HG03159 (cell line): ENCODE results near the gene CACNA1E.

Experiments used
- ATAC-seq: cut with Tn5 transposase; IDR thresholded peaks from one replicate; pipeline ENCODE4 v1.9.1; 2021; ENCODE audit warnings: mild to moderate bottlenecking, moderate library complexity; ENCODE audit not compliant: unreplicated experiment

CACNA1E gene

DNA sequence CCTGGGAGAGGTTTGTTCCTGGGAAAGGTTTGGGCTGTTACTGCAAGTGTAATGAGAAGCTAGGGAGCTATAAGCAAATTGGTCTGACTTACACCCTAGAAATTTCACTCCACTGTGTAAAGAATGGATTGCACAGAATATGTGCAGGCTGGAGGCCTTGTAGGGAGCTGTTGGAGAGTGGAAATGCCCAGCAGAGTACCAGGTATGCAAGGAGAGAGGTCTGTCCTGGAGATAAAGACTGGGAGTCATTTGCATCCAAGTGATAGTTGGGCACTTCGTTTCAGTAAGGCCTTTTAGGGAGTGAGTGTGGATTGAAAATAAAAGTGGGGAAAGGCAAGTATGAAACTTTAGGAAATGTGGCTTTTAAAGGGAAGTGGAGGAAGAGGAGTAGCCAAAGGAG, 75.8 kb downstream of the CACNA1E start:
- ATAC-seq: no peak

DNA sequence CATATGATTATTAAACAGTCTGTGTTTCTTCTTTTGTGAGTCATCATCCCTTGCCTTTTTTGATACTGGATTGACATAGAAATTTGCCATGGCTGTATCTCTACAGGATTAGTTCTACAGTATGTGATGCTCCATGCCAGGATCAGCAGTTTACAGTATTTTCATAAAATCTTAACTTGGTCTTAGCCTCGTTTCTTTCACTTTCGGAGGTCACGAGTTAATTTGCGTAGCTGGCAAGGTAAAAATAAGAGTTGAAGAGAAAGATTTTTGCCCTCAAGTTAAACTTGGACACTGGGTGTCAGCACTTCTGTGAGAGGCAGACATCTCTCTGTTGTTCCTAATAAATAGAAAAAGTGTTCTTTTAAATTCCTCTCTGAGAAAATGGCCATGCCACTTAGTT, 79.1 kb downstream of the CACNA1E start:
- no peak for ATAC-seq

DNA sequence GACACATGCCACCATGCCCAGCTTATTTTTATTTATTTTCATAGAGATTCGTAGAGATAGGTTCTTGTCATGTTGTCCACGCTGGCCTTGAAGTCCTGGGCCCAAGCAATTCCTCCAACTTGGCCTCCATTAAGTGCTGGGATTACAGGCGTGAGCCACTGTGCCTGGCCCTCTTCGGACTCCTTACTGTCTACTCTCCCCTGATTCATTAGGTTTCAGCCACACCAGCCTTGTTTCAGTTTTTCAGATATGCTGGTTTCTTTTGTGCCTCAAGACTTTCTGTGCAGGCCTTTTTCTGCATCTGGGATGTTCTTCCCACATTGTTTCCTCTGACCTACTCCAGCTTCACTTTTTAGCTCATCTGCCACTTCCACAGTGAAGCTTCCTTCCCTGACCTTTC, 85.4 kb downstream of the CACNA1E start:
- ATAC-seq: no peak

DNA sequence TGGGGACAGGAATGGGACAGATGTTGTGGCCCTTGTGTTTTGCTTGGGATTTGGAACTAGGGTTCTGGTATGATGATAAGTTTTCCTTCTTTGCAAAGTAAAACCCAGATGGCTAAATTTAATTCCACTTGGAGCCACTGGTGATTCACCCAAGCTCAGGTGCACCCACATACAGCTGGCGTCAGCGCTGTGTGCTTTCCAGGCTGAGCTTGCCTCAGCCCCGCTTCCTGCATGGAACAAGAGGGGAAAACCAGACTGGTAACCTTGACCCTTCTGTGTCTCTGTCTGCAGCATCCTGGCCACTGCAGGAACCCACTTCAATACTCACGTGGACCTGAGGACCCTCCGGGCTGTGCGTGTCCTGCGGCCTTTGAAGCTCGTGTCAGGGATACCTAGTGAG, 94.2 kb downstream of the CACNA1E start:
- ATAC-seq: no peak

DNA sequence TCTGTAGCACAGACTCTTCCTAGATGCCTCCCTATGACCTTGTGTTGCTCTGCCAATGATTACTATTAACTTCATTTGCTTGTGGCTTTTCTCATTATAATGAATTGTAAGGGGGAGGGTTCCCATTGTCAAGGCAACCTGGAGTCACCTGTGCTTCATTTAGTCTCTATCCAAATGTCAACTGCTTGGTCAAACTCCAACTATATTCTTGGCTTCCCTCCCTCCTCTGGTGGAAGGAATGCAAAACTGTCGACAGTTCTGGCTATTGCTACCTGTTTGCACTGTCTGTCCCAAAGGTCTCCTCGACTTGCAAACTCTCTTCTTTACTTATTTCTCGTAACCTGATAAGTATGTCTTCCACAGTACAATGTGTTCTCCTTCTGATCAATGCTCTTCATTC, 100.3 kb downstream of the CACNA1E start:
- no peak for ATAC-seq

DNA sequence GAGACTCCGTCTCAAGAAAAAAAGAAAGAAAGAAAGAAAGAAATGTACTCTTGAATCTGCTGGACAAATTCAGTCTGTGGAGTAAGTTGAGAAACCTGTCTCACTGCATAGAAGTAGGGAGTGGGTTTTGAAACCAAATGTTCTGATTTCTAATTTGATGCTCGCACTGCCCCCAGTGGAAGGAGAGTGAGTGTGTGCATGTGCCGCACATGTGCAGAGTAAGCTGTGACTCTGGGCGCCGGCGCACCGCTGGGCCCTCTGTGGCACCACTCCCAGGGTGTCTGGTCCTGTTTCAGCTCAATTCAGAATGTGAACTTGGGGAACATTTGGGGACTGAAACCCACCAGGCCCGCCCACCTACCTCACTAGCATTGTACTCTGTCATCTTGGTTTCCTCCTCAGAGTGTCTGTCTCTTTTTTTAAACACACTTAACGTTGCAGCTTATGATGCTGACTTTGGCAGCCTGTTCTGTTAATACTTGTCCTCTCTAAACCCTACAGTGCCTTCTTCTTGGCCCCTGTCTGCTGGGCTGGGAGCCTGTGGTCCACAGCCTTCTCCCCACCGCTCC, 104.6 kb downstream of the CACNA1E start:
- ATAC-seq: no peak

DNA sequence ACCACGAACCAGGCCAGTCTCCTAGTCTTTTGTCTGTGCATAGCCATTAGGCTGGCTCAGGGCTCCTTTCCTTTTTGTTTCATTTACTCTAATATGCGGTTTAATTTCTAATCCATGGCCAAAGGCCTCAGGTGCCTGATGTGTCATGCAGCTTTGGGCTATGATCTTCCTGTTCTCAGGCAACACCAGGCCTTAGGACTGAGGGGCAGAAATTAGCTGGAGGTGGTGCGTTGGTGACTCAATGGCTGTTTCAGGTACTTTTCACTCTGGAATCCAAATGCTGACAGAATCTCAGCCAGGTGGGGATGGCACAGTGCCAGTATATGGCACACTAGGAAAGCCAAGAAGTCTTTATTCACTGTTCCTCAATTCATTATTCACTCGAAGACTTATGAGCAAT, 105.3 kb downstream of the CACNA1E start:
- ATAC-seq: no peak

DNA sequence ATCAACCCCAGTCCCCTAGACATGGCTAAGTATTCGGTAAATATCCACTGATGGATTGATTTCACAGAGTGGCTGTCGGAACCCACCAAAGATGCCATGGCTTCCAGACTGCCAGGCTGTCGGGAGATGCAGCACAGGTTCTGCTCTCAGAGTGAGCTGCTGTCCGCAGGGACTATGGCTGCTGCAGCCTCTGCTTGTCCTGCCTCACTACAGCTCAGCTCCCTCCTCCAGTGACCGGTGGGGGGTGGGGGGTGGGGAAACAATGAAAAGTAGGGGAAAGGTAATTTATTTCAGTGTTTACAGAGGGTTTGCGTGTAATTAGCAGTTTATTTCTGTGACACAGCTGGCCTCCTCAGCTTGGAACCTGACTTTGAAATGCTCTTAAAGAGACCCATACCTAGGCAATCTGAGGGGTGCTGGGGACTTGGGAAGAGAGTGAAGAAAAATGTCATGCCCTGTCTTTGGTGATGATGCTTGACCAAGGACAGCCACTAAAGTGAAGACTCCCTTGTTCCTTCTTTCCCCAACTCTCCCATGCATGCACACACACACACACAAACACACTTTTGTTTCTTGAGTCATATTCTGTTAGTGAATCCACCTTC, 109.0 kb downstream of the CACNA1E start:
- ATAC-seq: no peak

DNA sequence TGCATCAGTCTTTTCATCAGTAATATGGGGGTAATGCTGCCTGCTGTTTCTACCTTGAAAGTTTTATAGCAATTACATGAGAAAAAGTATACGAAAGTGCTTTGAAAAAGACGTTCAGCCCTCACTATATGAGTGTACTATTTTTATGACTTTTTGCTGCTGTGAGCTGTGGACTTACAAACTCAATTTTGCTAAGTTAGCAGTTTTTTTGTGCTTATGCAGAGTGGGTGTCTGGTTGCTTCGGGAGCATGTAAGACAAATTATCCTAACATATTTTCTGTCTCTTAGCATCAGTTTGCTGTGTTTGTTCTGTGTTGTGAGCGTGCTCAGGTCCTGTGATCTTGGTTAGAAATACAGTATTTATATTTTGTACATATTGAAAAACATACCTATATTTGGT, 109.7 kb downstream of the CACNA1E start:
- ATAC-seq: no peak

DNA sequence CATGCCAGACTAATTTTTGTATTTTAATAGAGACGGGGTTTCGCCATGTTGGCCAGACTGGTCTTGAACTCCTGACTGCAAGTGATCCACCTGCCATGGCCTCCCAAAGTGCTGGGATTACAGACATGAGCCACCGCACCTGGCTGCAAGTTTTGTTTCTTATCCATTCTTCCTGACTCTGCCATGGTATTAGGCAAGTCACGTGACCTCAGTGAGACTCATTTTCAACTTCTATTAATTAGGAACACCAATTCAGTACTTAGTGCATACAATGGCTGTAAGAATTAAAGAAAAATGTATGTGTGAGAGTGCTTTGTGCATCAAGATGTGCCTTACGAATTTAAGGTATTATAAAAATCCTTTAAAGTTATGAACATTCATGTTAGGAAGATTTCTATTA, 111.2 kb downstream of the CACNA1E start:
- no peak for ATAC-seq

DNA sequence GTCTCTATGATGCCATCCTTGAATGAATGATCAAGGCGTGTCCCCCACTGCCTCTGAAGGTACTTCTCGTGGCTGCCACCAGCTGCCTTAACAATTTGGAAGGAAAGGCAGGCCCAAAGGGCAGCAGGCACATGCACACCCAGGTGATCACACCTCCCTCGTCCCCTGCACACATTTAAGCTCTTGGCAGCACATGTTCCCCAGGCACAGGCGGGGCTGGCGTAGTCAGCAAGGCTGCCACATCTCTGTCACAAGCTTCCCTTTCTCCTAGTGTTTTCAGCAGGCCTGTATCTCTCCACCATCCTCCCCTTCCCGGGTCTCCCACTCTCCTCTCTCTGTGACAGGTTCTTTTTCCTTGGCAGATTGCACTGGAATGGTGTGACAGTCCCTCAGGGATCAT, 111.9 kb downstream of the CACNA1E start:
- ATAC-seq: no peak

DNA sequence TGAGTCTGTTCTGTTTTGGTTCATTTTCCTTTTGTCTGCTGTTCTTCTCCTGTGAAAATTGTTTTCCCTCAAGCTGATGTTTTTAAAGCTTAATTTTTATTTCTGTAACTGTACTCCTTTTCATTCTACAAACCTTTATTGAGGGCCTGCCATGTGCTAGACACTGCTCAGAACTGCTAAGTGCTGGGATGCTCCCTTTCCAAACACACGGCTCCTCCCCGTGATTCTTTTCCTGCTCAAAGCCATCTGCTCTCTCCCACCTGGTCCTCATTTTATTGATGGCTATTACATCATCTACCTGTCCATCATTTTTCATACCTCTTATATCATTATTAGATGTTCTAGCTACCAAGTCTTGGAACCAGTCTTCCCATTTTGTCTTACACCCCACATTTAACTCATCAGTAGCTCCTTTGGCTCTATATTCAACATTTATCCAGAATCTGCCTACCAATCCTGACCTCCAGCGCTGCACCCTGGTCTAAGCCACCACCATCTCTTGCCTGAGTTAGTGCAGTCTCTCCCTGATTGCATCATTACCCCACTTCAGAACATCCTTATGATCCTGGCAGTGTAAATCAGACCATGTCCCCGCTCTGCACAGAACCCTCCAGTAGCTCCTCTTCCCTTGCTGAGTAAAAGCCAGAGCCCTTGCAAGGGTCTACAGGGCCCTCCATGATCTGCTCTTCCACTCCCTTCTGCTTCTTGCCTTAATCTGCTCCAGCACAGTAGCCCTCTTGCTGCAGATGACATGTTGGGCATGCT, 118.1 kb downstream of the CACNA1E start:
- no peak for ATAC-seq

DNA sequence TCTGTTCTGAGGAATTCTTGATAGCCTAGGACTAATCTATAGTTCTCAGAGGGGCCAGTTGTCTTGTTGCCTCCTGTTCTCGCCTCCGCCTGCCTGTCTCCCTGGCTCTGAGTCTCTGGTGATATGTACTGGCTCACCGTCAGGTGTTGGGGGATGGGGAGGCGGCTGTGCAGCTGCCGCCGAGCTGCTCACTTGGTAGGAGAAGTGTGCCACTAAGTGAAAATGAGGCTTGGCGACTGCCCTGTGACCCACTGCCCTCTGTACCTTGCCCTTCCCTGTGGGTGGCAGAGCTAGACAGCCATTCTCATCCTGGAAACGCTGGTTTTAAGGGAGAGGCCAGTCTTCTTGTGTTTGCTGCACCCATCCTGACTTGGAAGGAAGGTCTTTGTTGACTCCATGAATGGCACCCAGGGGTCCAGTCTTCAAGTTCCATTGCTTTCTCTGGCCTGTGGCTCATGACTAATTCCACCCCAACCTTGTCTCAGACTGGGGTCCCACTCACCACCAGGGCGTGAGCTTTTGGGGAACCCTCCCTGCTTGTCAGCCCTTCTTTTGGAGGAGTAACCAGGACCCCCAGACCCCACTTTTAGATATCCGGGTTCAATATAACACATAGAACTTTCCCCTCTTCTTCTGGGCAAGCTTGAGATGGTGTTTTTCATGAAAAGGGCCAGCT, 120.6 kb downstream of the CACNA1E start:
- ATAC-seq: no peak

DNA sequence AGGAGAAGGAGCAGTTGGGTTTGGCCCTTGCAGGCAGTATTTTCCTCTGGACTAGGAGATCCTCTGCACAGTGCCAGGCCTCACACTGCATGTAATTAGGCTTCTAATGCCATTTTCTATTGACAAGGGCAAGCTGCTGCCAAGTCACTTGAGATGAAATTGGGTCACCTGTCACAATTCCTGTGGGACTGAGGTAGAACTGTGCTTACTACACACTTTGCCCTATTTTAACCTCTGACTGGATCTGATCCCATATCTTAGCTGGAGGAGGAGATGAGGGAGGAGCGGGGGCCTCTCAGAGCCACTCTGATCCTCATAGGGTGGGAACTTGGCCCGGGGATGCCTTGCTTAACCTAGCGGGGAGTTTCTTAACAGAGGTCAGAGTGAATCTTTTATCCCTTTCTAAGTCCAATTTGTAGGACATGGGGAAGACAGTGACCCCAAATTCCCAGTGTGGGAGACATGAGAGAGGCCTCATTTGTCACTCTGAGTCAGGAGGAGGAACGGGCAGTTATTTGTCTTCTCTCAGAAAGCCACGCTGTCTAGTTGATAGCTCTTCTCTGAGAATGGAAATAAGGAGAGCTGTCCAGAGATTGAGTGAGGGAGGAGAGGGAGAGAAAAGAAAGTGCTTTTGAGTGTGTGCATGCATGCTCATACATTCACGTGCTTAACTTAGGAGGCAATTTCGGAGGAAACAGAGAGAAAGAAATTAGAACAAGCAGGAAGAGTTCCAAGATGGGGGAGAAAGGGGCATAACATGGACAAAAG, 121.3 kb downstream of the CACNA1E start:
- no peak for ATAC-seq

DNA sequence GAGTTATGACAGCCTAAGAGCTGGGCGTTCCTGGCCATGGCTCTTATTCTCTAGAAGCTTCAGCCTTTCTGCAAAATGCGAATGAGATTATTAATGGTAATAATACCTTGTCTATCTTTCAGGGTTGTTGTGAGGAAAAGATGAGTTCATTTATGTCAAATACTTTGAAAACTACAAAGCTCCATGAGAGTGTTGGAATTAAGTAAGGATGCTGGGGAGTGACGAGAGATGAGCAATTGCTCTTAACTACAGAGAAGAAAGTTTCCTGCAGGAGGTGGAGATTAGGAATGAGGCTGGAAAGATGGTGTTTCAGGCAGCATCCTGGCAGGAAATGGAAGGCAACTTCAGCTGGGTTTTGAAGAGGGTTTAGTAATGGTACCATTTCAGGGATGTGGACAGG, 124.2 kb downstream of the CACNA1E start:
- no peak for ATAC-seq

DNA sequence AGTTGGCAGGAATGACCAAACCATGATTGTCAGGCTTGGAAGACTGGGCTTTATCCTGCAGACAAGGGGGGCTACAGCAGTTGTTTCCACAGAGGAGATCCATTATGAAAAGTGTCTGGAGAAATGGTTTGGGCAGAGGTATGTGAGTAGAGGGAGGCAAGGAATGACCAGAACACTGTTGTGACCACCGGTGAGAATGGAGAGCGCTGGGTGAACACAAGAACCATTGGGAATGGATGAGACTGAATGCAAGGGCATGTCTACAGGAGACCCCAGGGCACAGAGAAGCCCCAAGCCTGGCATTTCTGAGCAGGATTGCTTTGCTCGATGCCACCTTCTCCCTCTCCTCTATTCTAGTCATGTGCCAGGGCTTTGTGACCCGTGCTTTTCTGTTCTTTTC, 125.1 kb downstream of the CACNA1E start:
- no peak for ATAC-seq

DNA sequence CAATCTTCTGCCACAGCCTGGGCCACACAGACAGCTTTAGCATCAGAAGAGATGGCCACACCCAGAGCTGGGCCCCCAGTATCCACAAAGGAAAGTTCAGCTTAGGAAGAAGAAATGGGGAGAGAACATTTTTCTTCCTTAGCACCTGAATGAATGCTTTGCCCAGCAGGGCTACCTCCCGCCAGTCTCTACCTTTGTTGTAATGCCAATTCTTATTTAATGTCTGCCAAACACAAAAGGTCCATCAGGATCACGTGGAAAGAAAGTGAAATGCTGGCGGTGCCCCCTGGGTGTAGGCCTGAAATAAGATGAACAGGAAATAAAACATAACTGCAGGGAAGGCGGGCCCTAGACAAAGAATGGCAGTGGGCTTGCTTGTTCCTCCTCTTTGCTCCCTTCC, 125.6 kb downstream of the CACNA1E start:
- ATAC-seq: no peak

DNA sequence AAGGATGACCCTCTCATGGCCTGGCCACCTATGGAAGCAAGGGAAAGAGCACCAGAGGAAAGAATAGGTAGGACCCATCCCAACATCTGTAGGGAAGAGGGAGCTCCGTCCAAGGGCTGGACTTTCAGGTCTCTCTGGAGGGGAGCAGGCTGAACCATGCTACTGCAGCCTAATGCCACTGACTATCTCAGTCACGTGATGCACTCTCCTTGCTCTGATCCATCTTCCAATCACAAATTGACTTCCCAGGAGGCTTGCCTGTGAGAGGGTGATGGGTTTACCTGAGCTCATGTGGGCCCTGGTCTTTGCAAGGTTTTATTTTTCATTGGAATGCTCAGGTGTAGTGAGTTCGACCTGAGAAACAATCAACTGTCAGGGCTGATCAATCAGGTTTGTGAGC, 128.8 kb downstream of the CACNA1E start:
- no peak for ATAC-seq

DNA sequence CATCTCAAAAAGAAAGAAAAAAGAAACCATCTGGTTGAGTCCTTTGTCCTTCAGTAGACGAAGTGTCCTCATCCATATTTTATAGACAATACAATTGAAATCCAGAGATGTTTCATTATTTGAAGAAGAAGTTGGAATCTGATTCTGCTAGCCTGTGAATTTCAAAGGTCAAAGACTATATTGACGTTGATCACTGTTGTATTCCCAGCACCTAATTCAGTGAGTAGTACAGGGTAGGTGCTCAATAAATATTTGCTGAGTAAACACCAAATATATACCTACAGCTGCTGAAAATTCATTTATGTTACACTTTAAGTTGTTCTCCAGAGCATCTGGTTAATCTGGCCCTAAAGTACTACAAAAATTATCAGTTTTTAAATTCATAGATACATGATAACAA, 135.2 kb downstream of the CACNA1E start:
- ATAC-seq: no peak

DNA sequence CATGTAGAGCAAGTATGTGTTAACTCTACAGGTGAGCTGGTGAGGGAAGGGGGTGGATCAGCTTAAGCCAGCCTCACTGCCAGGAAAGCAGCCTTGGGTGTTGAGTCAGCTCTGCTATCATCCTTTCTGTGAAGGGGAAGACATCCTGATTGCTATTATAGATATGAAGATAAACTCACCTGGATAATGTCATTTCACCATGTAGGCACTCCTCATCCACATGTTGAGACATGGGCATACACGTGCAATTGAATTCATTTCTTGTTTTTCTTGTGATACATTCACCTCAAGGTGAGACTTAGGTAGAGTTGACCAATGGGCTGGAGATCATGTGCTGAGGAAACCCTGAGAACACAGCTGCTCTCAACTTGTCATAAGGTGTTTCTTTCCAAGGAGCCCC, 136.9 kb downstream of the CACNA1E start:
- no peak for ATAC-seq

DNA sequence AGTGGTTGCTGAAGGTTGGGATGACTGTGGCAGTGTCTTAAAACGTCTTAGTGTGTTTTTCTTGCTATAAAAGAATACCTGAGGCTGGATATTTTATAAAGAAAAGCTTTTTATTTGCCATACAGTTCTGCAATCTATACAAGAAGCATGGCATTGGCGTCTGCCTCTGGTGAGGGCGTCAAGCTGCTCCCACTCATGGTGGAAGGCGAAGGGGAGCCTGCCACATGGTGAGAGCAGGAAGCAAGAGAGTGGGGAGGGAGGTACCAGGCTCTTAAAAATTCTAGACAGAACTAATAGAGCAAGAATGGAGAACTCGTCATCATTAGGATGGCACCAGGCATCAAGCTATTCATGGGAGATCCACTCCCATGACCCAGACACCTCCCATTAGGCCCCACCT, 140.5 kb downstream of the CACNA1E start:
- no peak for ATAC-seq
